NK-92 (cell line): ENCODE data around the gene ERGIC3.

Experiments
- DNase-seq: peaks from one replicate; lab custom pipeline; 2025; ENCODE audit not compliant: unreplicated experiment; lab: John Stamatoyannopoulos, UW

Gene ERGIC3

DNA sequence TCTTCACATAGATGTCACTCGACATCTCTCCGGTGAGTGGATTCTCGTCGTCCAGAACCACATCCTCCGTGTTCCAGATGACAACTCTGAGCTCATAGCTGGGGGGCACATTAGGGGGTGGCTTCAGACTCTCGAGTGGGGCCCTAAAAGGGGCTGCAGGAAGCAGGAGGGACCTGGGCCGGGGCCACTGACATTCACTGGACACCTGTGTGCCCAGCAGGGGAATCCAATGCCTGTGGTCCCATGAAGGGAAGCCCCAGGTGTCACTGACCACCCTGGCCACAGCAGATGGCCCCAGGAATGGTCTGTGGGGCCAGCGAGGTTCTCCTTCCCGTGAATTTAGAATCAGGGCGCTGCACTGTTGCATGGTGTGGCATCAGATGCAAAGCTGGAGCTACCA is 18.7 kb downstream of the ERGIC3 start:
- DNase-seq = no peak

DNA sequence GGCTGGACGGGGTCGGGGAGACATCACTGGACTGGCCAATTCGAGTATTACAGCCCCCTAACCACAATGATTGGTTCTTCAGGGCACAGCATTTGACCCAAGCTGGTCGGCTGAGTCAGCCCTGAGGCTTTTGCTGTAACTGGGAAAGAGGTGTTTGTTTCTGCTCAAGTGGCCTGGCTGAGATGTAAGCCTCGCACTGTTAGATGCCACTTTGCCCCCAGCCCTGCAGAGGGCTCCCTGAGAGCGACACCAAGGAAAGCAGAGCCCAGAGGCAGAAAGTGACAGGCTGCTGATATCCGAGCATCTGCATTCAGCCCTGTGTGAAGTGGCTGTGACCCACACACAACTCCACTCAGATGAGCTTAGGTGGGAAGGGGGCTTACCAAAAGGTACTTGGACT is 19.4 kb downstream of the ERGIC3 start:
- no peak for DNase-seq

DNA sequence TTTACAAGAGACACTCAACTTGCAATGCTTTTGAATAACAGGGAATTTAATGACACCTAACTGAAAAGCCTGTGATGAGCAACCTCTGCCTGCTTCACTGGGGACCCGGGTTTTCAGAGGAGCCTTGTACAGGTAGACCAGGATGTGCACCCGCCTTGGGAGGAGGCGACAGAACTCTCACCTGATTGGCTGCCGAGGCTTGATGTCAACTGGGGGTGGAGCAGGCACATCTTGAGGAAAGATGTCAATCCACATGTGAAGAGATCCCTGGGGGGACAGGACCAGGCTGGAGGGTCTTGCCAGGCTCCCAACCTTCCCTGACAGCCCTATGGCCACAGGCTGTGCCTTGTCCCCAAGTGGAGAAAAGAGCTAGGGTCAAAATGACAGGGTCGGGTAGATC is 19.8 kb downstream of the ERGIC3 start:
- DNase-seq = no peak

DNA sequence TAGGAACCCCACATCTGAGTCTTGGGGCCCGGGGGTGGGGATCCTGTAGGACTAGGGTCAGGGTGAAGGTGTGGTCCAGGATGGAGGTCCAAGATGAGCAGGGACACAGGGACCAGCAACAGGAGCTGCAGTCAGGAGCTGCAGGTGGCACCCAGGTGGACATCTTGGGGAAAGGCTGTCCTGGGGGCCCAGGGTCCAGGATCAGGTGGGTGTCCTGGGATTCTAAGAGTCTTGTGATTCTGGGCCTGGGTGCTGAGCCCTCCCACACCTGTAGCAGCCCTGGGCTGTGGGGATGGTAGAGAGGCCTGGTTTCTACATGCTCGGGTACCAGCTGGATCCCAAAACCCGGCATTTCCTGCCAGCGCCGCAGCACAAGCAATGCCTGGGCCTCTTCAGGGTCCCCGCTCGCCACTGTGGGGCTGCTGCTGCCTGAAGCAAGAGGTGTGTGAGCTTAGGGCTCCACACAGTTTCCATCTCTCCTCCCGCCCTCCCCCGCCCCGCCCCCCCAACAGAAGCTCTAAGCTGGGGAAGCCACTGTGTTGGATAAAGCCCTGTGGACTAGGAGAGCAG is 20.7 kb downstream of the ERGIC3 start:
- no peak for DNase-seq

DNA sequence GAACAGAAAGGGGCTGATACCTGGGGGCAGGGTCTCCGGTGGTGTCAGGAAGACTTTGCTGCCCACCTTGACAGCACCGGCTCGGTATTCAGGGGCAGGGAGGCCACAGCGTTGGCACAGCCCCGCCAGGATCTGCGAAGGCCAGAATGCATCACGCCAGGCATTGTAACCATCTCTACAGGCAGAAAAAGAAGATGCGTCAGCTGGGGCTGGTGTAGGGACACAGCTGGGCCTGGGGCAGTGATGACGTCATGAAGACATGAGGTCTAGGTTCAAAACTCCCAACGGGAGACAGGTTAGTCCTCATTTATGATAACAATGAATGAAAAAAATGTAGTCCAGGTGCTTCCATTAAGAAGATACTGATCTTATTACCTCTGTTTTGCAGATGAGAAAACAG is 22.0 kb downstream of the ERGIC3 start:
- no peak for DNase-seq

DNA sequence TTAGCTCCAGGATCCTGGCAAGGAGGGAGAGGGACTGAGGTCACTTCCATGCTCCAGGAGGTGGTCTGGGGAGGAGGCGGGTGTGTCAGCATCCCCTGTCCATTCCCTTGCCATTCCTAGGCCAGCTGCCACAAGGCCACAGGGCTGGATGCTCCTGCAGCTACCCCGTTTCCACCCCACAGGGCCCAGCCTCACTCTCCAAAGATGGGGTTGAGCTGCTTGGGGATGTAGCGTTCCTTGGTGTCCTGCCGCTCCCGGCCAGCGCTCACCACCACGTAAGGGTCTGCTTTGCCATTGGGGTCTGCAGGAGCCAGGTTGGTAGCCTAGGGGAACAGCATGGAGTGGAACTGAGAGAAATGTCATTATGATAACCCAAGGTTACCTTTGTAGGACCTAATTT is 23.0 kb downstream of the ERGIC3 start:
- DNase-seq = no peak

DNA sequence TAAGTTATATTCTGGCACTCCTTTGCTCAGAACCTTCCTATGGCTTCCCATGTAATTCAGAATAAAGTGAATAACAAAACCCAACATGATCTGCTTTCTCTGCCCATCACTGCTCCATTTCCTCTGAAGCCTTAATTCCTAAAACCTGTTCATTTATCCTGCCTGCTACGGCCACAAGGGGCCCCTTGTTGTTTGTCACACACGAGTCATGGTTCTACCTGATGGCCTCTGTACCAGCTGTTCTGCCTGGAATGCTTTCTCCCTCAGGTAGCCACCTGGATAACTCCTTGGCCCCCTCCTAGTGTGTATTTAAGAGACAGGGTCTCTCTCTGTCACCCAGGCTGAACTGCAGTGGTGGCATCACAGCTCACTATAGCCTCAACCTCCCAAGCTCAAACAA is 26.8 kb downstream of the ERGIC3 start:
- DNase-seq = no peak

DNA sequence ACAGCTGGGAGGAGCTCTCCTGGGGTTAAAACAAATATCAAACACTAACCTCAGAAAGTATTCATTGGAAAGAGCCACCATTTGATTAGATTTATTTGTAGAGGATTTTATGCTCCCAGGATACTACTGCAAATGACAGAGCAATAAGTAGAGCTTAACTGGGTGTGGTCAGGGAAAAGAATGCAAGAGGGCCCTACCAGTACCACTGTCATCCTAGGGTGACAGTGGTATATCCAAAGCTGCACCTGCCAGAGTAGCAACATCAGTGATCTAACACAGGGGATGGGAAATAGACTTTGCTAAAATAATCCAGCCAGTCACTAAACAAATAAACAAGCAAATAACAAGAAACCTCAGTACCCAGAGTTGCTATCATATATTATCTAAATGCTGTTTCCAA is 29.7 kb downstream of the ERGIC3 start:
- no peak for DNase-seq

DNA sequence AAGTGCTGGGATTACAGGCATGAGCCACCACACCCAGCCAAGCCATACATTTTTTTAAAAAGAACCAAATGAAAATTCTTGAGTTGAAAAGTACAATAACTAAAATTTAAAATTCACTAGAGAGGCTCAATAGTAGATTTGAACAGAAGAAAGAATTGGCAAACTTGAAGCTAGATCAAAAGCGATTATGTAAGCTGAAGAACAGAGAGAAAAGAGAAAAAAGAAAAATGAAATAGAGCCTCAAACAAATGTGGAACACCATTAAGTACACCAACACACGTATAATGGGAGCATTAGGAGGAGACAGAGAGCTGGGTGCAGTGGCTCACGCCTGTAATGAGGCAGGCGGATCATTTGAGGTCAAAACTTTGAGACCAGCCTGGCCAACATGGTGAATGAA is 31.0 kb downstream of the ERGIC3 start:
- DNase-seq = no peak

DNA sequence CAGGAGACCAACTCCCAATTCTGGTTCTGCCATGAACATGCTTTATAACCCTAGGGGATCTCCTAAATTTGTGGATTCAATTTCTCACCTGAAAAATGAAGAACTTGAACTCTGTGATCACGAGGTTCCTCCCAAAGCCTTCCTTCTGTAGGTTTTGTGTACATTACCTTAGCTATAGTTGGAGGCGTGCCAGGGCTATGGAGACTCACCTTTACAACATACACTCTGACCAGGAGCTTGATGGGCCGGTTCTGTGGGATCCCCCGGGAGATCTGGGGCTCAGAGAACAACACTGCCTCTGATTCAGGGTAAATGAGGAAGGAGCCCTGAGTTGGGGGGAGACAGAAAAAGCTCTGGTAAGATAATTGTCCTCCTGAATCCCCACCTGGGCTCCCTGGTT is 34.1 kb downstream of the ERGIC3 start:
- no peak for DNase-seq

DNA sequence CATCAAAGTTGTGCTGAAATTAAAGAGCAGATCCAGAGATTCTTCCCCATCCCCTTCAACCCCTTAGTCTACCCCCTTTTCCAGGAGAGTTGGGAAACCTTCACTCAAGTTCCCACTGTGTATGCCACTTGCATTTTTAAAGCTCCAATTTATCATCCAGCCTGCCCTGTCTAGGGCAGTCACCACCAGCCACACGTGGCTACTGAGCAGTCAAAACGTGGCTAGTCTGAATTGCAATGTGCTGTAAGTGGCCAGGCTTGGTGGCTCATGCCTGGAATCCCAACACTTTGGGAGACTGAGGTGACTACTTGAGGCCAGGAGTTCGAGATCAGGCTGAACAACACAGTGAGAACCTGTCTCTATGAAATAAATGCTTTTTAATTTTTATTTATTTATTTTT is 34.9 kb downstream of the ERGIC3 start:
- no peak for DNase-seq

DNA sequence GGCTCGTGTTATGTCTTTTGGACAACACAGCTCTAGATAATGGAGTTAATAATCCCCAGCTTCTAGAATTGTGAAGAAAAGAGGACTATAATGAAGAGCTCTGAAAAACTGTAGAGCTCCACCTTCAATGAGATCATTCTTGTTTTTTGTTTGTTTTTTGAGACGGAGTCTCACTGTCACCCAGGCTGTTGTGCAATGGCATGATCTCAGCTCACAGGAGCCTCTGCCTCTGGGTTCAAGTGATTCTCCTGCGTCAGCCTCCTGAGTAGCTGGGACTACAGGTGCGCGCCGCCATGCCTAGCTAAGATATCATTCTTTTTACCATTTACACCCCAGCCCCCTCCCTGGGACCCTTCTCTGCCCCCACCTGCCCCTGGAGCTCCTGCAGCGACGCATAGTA is 36.6 kb downstream of the ERGIC3 start:
- DNase-seq = no peak

DNA sequence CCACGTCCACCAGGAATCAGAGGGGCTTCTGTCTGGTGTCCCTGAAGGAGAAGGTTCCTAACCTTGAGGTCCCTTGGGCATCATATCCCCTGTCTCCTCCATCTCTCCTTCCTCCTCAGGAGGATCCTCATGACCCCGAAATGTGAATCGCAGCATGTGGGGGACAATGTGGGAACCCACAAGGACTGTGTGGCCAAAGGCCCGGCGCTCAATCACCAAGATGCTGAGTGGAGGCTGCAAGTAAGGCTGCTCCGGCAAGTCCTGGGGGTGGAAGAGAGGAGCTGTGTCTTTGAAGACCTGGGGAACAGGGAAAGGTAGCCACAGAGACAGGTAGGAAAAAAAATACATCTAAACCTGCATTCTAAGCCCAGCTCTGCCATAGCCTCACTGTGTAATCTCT is 37.3 kb downstream of the ERGIC3 start:
- DNase-seq = no peak

DNA sequence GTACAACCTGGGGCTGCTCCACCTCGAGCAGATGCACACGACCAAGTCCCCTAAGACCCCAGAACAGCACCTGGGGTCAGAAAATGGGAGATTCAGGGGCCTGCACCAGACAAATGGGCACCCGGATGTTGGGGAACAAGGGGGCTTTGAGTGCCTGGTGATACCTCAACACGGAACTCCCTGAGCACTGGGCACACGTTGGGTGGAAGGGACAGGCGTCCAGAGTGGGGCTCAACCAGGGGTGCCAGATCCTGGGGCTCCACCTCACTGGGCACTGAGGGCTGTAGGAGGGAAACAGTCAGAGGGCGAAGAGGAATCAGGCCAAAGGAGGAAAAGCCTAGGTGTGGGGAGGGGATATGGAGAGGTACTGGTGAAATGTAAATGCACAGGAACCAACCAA is 40.3 kb downstream of the ERGIC3 start:
- DNase-seq = no peak

DNA sequence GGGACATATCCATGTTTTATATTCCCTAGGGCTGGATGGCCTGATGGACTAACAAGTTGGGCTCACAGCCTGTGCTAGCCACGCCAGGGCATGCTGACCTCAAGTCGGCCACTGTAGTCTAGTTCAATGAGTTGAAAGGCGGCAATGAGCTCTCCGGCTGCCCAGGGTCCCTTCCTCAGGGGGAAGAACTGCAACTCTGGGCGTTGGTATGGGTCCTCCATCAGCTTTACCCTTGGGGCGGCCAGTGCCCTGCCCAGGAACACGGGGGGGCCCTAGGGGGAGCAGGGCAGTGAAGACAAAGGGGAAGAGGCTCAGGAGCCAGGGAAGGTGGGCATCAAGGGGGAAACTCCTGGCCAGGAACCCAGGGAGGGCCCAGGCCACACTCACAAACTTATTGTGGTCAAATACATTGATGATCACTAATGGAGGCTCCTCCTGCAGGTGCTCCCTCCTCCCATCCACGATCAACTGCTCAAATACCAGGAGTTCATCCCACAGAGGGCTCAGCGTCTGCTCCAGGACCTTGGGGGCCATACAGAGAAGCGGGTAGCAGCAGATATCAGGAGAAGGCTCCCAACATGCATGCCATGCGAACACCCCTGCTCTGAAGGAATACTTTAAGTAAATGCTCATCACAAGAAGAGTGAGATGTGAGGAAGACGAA is 41.0 kb downstream of the ERGIC3 start:
- no peak for DNase-seq

DNA sequence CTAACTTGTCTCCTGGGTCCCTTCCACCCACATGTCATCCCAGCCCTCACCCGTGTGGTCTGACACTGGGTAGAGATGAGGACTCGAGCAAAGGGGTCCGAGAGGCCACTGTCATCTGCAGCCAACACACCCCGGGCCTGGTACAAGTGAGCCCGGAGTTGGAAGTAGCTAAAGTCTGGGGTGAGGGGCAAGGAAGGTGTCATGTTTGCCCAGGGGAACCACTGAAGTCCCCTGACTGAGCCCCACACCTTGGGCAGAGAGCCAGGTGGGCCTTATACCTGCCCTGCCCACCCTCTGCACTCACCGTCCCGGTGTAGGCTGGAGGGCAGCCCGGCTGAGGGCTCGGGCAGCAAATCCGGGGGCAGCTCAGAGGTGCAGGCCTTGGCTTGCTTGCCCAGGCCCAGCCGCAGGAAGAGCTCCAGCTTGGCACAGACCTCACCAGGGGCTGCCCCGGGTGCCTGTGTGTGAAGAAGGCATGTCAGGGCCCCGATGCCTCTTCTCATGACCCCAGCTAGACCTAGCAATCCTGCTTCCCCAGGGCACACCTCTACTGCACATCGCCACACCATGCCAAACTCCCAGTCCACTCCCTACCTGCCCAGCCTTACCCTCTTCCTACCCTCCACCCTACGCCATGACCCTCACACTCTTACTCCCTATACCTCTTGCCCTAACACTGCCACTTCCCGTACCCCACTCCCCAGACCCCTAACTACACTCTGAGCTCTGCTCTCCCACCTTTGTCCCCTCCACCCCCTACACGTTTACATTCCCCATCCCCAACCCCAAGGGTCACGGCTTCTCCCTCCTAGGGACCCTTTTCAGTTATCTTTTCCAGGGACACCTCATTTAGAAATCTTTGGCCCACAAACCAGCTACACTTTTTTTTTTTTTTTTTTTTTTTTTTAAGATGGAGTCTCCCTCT is 42.0 kb downstream of the ERGIC3 start:
- no peak for DNase-seq

DNA sequence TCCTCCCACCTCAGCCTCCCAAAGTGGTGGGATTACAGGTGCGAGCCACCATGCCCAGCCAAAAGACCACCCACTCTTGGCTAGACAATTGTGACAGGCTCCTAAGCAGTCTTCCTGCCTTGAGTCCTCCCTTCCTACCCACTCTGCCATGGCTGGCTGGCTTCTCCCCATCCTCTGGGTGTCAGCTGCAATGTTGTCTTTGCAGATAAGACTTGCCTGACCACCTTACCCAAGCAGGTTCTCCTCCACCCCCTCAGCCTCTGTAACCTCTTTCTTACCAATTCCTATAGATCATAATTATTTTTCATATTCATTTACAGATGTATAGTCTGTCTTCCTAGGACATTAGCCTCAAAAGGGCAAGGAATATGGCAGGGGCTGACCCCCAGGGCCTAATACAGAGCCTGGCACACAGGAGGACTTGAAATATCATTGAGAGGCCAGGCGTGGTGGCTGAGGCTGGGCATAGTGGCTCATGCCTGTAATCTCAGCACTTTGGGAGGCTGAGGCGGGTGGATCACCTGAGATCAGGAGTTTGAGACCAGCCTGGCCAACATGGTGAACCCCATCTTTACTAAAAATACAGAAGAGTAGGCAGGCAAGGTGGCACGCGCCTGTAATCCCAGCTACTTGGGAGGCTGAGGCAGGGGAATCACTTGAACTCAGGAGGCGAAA is 45.0 kb downstream of the ERGIC3 start:
- DNase-seq = no peak

DNA sequence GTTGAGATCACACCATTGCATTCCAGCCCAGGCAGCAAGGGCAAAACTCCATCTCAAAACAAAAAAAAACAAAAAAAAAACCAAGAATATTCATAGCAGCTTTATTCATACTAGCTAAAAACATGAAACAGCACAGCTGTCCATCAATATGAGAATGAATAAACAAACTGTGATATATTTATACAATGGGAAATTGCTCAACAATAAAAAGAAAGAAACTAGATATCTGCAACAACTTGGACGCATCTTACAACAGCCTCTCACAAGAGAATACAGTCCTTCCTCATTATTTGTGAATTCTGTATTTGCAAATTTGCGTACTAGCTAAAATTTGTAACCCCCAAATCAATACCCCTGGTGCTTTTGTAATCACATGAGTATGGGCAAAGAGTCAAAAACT is 45.6 kb downstream of the ERGIC3 start:
- no peak for DNase-seq

DNA sequence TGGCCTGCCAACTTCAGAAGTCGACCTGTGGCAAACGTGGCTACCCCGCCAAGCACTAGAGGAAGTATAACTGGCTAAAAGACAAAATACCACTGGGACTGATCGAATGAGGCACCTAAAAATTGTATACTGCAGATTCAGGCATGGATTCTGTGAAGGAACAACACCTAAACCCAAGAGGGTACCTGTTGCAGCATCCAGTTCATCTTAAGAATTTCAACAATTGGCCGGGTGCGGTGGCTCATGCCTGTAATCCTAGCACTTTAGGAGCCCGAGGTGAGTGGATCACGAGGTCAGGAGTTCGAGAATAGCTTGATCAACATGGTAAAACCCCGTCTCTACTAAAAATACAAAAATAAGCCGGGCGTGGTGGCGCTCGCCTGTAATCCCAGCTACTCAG is 46.5 kb downstream of the ERGIC3 start:
- DNase-seq = no peak

DNA sequence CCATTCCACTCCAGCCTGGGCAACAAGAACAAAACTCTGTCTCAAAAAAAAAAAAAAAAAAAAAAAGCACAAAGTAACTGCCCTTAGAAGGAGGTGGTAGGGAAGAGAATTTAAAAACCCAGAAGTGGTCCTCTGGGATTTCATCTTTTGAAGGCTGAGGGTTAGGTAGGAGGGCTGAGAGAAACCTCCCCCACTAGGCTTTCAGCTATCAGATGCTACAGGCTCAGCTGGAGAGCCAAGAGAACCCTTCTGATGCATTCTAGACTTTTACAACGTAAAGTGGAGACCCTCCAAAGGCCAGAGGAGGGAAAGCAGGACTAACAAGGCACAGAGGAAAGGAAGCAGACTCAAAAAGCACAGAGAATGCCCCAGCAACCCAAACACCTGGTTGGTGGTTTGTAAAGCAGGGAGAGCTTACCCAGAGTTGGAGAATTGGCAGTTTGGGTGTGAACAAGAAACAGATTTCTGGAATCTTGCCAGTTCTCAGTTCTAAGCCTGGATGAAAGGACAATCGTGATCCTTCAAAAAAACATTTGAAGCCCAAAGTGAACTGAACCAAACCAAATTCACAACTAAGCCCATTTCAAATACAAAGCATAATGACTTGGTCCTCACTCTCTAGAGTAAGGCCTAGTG is 50.6 kb downstream of the ERGIC3 start:
- DNase-seq = no peak

DNA sequence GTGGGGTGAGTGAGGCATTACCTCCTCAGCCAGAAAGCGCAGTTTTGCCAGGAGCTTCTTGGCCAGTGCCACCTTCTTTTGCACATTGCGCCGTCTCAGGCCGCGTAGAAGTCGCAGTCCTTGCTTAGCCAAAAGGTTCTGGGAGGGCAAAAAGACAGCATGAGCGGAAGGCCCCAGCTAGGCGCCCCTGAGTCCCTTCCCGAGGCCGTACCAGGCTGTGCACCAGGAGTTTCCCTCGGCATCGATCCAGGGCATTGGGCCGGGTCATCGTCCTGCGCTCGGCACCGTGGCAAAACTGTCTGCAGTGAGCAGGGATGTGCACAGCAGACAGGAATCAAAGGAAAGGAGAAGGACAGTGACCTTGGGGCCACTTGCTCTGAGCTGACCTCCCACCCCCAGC is 53.6 kb downstream of the ERGIC3 start:
- no peak for DNase-seq
